ENCODE results near the gene MUC2.

MUC2 gene

GRCh38 chr11:1074244-1075221 lies at the start of gene MUC2:
TSS of gene MUC2 (plus strand) at chr11:1074874.
- no peak for DNase-seq
- in situ Hi-C loops (cut with HindIII; ENCODE audit: low pct_ligation_motif_present, low pct_unique_long_range_greater_than_20kb, low sequenced_read_pairs) = no loop called here

- DNase-seq = no peak
- in situ Hi-C loops (cut with HindIII; ENCODE audit: low pct_ligation_motif_present, low pct_unique_long_range_greater_than_20kb, low sequenced_read_pairs) = no loop called here
Observed at GRCh38 chr11:1025410-1026162, 49.1 kb upstream of the MUC2 start.

- in situ Hi-C loops (cut with HindIII; ENCODE audit: low pct_ligation_motif_present, low pct_unique_long_range_greater_than_20kb, low sequenced_read_pairs) = no loop called here
Observed at GRCh38 chr11:1026163-1026450, 48.6 kb upstream of the MUC2 start.

GRCh38 chr11:1026641-1027482 lies 47.8 kb upstream of the MUC2 start:
- in situ Hi-C loops (cut with HindIII; ENCODE audit: low pct_ligation_motif_present, low pct_unique_long_range_greater_than_20kb, low sequenced_read_pairs) = no loop called here
- no peak for DNase-seq

More at GRCh38 chr11:1026163-1026450, 48.6 kb upstream of the MUC2 start:
- no peak for DNase-seq

- no peak for DNase-seq
- in situ Hi-C loops (cut with HindIII; ENCODE audit: low pct_ligation_motif_present, low pct_unique_long_range_greater_than_20kb, low sequenced_read_pairs) = no loop called here
Observed at GRCh38 chr11:1027483-1028290, 47.0 kb upstream of the MUC2 start.

GRCh38 chr11:1028291-1028540 lies 46.5 kb upstream of the MUC2 start:
- DNase-seq = no peak
- in situ Hi-C loops (cut with HindIII; ENCODE audit: low pct_ligation_motif_present, low pct_unique_long_range_greater_than_20kb, low sequenced_read_pairs) = no loop called here

- no peak for DNase-seq
- in situ Hi-C loops (cut with HindIII; ENCODE audit: low pct_ligation_motif_present, low pct_unique_long_range_greater_than_20kb, low sequenced_read_pairs) = no loop called here
Observed at GRCh38 chr11:1028616-1029015, 46.1 kb upstream of the MUC2 start.

GRCh38 chr11:1029051-1029450 lies 45.6 kb upstream of the MUC2 start:
- in situ Hi-C loops (cut with HindIII; ENCODE audit: low pct_ligation_motif_present, low pct_unique_long_range_greater_than_20kb, low sequenced_read_pairs) = no loop called here
- DNase-seq = no peak

- DNase-seq = no peak
- in situ Hi-C loops (cut with HindIII; ENCODE audit: low pct_ligation_motif_present, low pct_unique_long_range_greater_than_20kb, low sequenced_read_pairs) = no loop called here
Observed at GRCh38 chr11:1029654-1030053, 45.0 kb upstream of the MUC2 start.

- no peak for DNase-seq
- in situ Hi-C loops (cut with HindIII; ENCODE audit: low pct_ligation_motif_present, low pct_unique_long_range_greater_than_20kb, low sequenced_read_pairs) = no loop called here
Observed at GRCh38 chr11:1030086-1030485, 44.6 kb upstream of the MUC2 start.

- DNase-seq = no peak
- in situ Hi-C loops (cut with HindIII; ENCODE audit: low pct_ligation_motif_present, low pct_unique_long_range_greater_than_20kb, low sequenced_read_pairs) = no loop called here
Observed at GRCh38 chr11:1030556-1030955, 44.1 kb upstream of the MUC2 start.

GRCh38 chr11:1031121-1031899 lies 43.4 kb upstream of the MUC2 start:
- in situ Hi-C loops (cut with HindIII; ENCODE audit: low pct_ligation_motif_present, low pct_unique_long_range_greater_than_20kb, low sequenced_read_pairs) = no loop called here
- no peak for DNase-seq

GRCh38 chr11:1032310-1032891 lies 42.3 kb upstream of the MUC2 start:
- in situ Hi-C loops (cut with HindIII; ENCODE audit: low pct_ligation_motif_present, low pct_unique_long_range_greater_than_20kb, low sequenced_read_pairs) = no loop called here
- DNase-seq = no peak

GRCh38 chr11:1033016-1033798 lies 41.5 kb upstream of the MUC2 start:
- in situ Hi-C loops (cut with HindIII; ENCODE audit: low pct_ligation_motif_present, low pct_unique_long_range_greater_than_20kb, low sequenced_read_pairs) = no loop called here
- no peak for DNase-seq

- in situ Hi-C loops (cut with HindIII; ENCODE audit: low pct_ligation_motif_present, low pct_unique_long_range_greater_than_20kb, low sequenced_read_pairs) = no loop called here
Observed at GRCh38 chr11:1034001-1034400, 40.7 kb upstream of the MUC2 start.

GRCh38 chr11:1034456-1035295 lies 40.0 kb upstream of the MUC2 start:
- no peak for DNase-seq
- in situ Hi-C loops (cut with HindIII; ENCODE audit: low pct_ligation_motif_present, low pct_unique_long_range_greater_than_20kb, low sequenced_read_pairs) = no loop called here

More at GRCh38 chr11:1034001-1034400, 40.7 kb upstream of the MUC2 start:
- DNase-seq = no peak
